H9 (cell line): Measurements from ENCODE around the gene ZRANB3. TPM values are rescaled to one million over a fixed set of nuclear protein-coding genes. Genes with fewer than 3 reads are reported as not detected.

ENCODE experiments used
- DNase-seq: peaks from one replicate; pipeline ENCODE4 v3.0.0-alpha.2; 2017
- H2AFZ ChIP-seq: one replicate; pipeline ENCODE4 v1.6.1; 2013; ENCODE audit warnings: mild to moderate bottlenecking, low read length, control low read depth, moderate library complexity
- H2AK5ac ChIP-seq: 2 replicates; pipeline ENCODE4 v1.6.1; 2013; ENCODE audit warnings: low read length, control low read depth, mixed read lengths; ENCODE audit not compliant: insufficient read length
- H2BK120ac ChIP-seq: one replicate; pipeline ENCODE4 v1.6.1; 2013; ENCODE audit warnings: low read depth, mild to moderate bottlenecking, low read length, control low read depth, inconsistent platforms; ENCODE audit not compliant: poor library complexity, severe bottlenecking
- H2BK12ac ChIP-seq: 2 replicates; pipeline ENCODE4 v1.6.1; 2013; ENCODE audit warnings: low read length, control low read depth, mixed read lengths, low read depth; ENCODE audit not compliant: insufficient read length
- H2BK15ac ChIP-seq: 2 replicates; pipeline ENCODE4 v1.6.1; 2013; ENCODE audit warnings: low read depth, low read length, control low read depth
- H2BK20ac ChIP-seq: one replicate; pipeline ENCODE4 v1.6.1; 2013; ENCODE audit warnings: low read depth, mild to moderate bottlenecking, low read length, control low read depth, inconsistent platforms; ENCODE audit not compliant: poor library complexity, severe bottlenecking
- H2BK5ac ChIP-seq: 2 replicates; pipeline ENCODE4 v1.6.1; 2013; ENCODE audit warnings: low read length, control low read depth, mixed read lengths; ENCODE audit not compliant: insufficient read length
- H3K14ac ChIP-seq: 2 replicates; pipeline ENCODE4 v1.6.1; 2013; ENCODE audit warnings: low read length, control low read depth; ENCODE audit not compliant: insufficient read depth
- H3K18ac ChIP-seq: 2 replicates; pipeline ENCODE4 v1.6.1; 2013; ENCODE audit warnings: low read depth, mild to moderate bottlenecking, mixed read lengths, low read length, control low read depth; ENCODE audit not compliant: insufficient read length
- H3K23ac ChIP-seq: 2 replicates; pipeline ENCODE4 v1.6.1; 2013; ENCODE audit warnings: low read length, control low read depth, mixed read lengths, low read depth; ENCODE audit not compliant: insufficient read length
- H3K23me2 ChIP-seq: 2 replicates; pipeline ENCODE4 v1.6.1; 2013; ENCODE audit warnings: low read depth, mild to moderate bottlenecking, mixed read lengths, low read length, control low read depth; ENCODE audit not compliant: insufficient read length, poor library complexity, severe bottlenecking
- H3K27ac ChIP-seq: 2 replicates; pipeline ENCODE4 v1.5.1; 2013; ENCODE audit warnings: low read length, control low read depth, mixed read lengths, low read depth; ENCODE audit not compliant: insufficient read length
- H3K27me3 ChIP-seq: 2 replicates; pipeline ENCODE4 v1.6.1; 2013; ENCODE audit warnings: low read length, control low read depth, inconsistent platforms; ENCODE audit not compliant: insufficient read depth
- H3K4ac ChIP-seq: 2 replicates; pipeline ENCODE4 v1.6.1; 2013; ENCODE audit warnings: low read depth, mild to moderate bottlenecking, control low read depth, inconsistent platforms, low read length, moderate library complexity
- H3K4me1 ChIP-seq: 2 replicates; pipeline ENCODE4 v1.6.1; 2013; ENCODE audit warnings: low read length, control low read depth, inconsistent platforms; ENCODE audit not compliant: insufficient read depth
- H3K4me2 ChIP-seq: 2 replicates; pipeline ENCODE4 v1.6.1; 2013; ENCODE audit warnings: low read length, control low read depth, mixed read lengths; ENCODE audit not compliant: insufficient read length, insufficient read depth
- H3K56ac ChIP-seq: 2 replicates; pipeline ENCODE4 v1.6.1; 2013; ENCODE audit warnings: low read depth, mild to moderate bottlenecking, mixed read lengths, low read length, control low read depth; ENCODE audit not compliant: insufficient read length
- H3K79me1 ChIP-seq: 2 replicates; pipeline ENCODE4 v1.6.1; 2013; ENCODE audit warnings: low read depth, mild to moderate bottlenecking, moderate library complexity, low read length, control low read depth, inconsistent platforms; ENCODE audit not compliant: insufficient read depth, poor library complexity, severe bottlenecking
- H3K79me2 ChIP-seq: 2 replicates; pipeline ENCODE4 v1.6.1; 2013; ENCODE audit warnings: low read length, control low read depth, inconsistent platforms; ENCODE audit not compliant: insufficient read depth
- H3K9ac ChIP-seq: 2 replicates; pipeline ENCODE4 v1.6.1; 2013; ENCODE audit warnings: low read length, control low read depth, mixed read lengths; ENCODE audit not compliant: insufficient read length; ENCODE audit errors: extremely low read depth
- H3K9me3 ChIP-seq: one replicate; pipeline ENCODE4 v1.6.1; 2013; ENCODE audit warnings: low read depth, low read length, inconsistent platforms; ENCODE audit not compliant: control insufficient read depth
- H3T11ph ChIP-seq: one replicate; pipeline ENCODE4 v1.6.1; 2013; ENCODE audit warnings: mild to moderate bottlenecking, low read length, control low read depth, inconsistent platforms
- H4K20me1 ChIP-seq: one replicate; pipeline ENCODE4 v1.6.1; 2013; ENCODE audit not compliant: control insufficient read depth, insufficient read length, insufficient read depth
- H4K5ac ChIP-seq: 2 replicates; pipeline ENCODE4 v1.6.1; 2013; ENCODE audit warnings: low read depth, mild to moderate bottlenecking, mixed read lengths, low read length, control low read depth; ENCODE audit not compliant: insufficient read length
- H4K8ac ChIP-seq: replicated peaks from 2 replicates; pipeline ENCODE4 v1.6.1; 2013; ENCODE audit warnings: low read length, control low read depth, mixed read lengths, low read depth; ENCODE audit not compliant: insufficient read length
- H4K91ac ChIP-seq: 2 replicates; pipeline ENCODE4 v1.6.1; 2013; ENCODE audit warnings: low read depth, mild to moderate bottlenecking, moderate library complexity, mixed read lengths, low read length, control low read depth; ENCODE audit not compliant: insufficient read length
- H3K27ac Mint-ChIP-seq, 3 experiments: 2 replicates in 2 of 3; 3 replicates in 1 of 3; pipeline ENCODE4 v1.8.0; 2020 to 2021; ENCODE audit warnings: mixed read lengths in 3 of 3, mild to moderate bottlenecking in 1 of 3, moderate library complexity in 1 of 3
- H3K27me3 Mint-ChIP-seq: 2 replicates; pipeline ENCODE4 v1.8.0; 2021; ENCODE audit warnings: low read depth, mild to moderate bottlenecking, moderate library complexity, mixed read lengths
- H3K36me3 Mint-ChIP-seq, 3 experiments: 2 replicates in 2 of 3; 3 replicates in 1 of 3; pipeline ENCODE4 v1.8.0; 2020 to 2021; ENCODE audit warnings: low read depth in 3 of 3, mixed read lengths in 3 of 3; ENCODE audit not compliant: insufficient read depth in 1 of 3
- H3K4me1 Mint-ChIP-seq, 2 experiments: 2 replicates each; pipeline ENCODE4 v1.8.0; 2020; ENCODE audit warnings: mixed read lengths in 2 of 2
- H3K4me3 Mint-ChIP-seq, 2 experiments: 2 replicates in 1 of 2; 3 replicates in 1 of 2; pipeline ENCODE4 v1.8.0; 2020 to 2021; ENCODE audit warnings: mild to moderate bottlenecking in 2 of 2, mixed read lengths in 2 of 2, moderate library complexity in 1 of 2
- H3K9me3 Mint-ChIP-seq, 2 experiments: 2 replicates in 1 of 2; 3 replicates in 1 of 2; pipeline ENCODE4 v1.8.0; 2020; ENCODE audit warnings: mild to moderate bottlenecking in 2 of 2, mixed read lengths in 2 of 2, moderate library complexity in 1 of 2
- CTCF ChIP-seq: fragments of 200-600 bp; sonication (generic); conservative IDR thresholded peaks from 3 replicates; pipeline ENCODE4 v1.8.0; 2021; ENCODE audit warnings: antibody characterized with exemption, mild to moderate bottlenecking
- WGBS: extraction: QIAGEN DNeasy Blood & Tissue Kit; methylation state at CpG from one replicate; pipeline ENCODE4 v1.1.7; 2013; ENCODE audit warnings: missing lambda C conversion rate, low lambda C conversion rate, mixed read lengths; ENCODE audit not compliant: insufficient read length; ENCODE audit errors: extremely low coverage; 5-methylcytosine and 5-hydroxymethylcytosine counted together
- total RNA-seq: library from RNA; stranded (reverse); gene quantifications from 2 replicates; pipeline ENCODE4 v1.2.1, GENCODE V29; 2021

ZRANB3 gene
- total RNA-seq, 1 experiment from 2014 or later = 16.7 TPM

GRCh38 chr2:135257383-135258090, 273.5 kb downstream of the ZRANB3 start:
- H3K56ac ChIP-seq = no peak overlapping the region
- no peak overlapping the region for H3K4ac ChIP-seq
- no peak overlapping the region for H4K91ac ChIP-seq
- Mint-ChIP-seq H3K27me3 (no peaks in the 10 kb centered on the region), H3K9me3 (peaks cover 0 to 2% of the 10 kb centered on the region in 2 experiments; a peak in 1 of 5 replicates), H3K4me1 (peaks cover 7 to 10% of the 10 kb centered on the region in 2 experiments), H3K27ac (peak overlapping the region in 1 of 3 experiments; percentile 15; a peak in 2 of 7 replicates), H3K36me3 (peaks cover 0 to 3% (median 0%) of the 10 kb centered on the region in 3 experiments; a peak in 2 of 7 replicates), H3K4me3 (no peak overlapping the region)
- H4K5ac ChIP-seq = no peak overlapping the region
- no peak overlapping the region for H2AK5ac ChIP-seq
- H3K27ac ChIP-seq = no peak overlapping the region
- H2BK15ac ChIP-seq = no peak overlapping the region
- no peak overlapping the region for H3T11ph ChIP-seq
- H3K79me2 ChIP-seq = no peaks in the 10 kb centered on the region
- no peak overlapping the region for H2BK20ac ChIP-seq
- H3K79me1 ChIP-seq = no peaks in the 10 kb centered on the region
- no peaks in the 10 kb centered on the region for H3K23me2 ChIP-seq
- H2BK120ac ChIP-seq = no peak overlapping the region
- H3K14ac ChIP-seq = no peak overlapping the region
- H4K20me1 ChIP-seq = no peaks in the 10 kb centered on the region
- no peaks in the 10 kb centered on the region for H3K9me3 ChIP-seq
- peaks cover 6% of the 10 kb centered on the region for H3K4me1 ChIP-seq
- no peaks in the 10 kb centered on the region for H3K27me3 ChIP-seq
- DNase-seq = no peak
- WGBS = no CpG with 5 or more reads among the region's 2 CpGs
- no peak overlapping the region for H2BK5ac ChIP-seq
- no peak overlapping the region for H4K8ac ChIP-seq
- H3K9ac ChIP-seq = no peak overlapping the region
- H2BK12ac ChIP-seq = no peak overlapping the region
- no peak overlapping the region for H3K18ac ChIP-seq
- H3K23ac ChIP-seq = no peak overlapping the region
- H2AFZ ChIP-seq = no peak overlapping the region
- TF ChIP-seq CTCF = no peak
- H3K4me2 ChIP-seq = no peak overlapping the region
